ENCODE data around the gene HIRA. TPM values are rescaled to one million over a fixed set of nuclear protein-coding genes. Genes with fewer than 3 reads are reported as not detected.
"Not testable (repeated sequence)": the region's sequence is repeated elsewhere in the genome, so short reads cannot be mapped to it uniquely, and the experiment has no call there.

The HIRA gene
- total RNA-seq, 1 donor, result 27.2 TPM

DNA sequence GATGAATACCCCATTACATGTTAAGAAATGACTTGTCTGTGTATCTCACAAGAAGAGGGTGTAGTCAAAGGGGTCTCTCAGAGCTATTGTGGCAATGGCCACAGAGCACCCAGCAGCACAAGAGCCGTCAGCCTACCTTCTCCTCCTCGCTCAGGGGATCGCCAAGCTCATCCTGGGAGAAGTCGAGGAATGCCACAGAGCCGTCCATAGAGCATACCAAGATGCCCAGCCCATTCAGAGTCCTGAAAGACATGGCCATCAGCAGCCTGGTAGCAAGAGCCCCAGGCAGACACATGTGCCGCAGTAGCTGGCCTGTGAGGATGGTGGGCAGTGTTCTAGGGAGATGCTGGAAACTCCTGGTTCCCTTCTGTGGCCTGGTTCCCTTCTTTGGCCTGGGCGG is 44.0 kb downstream of the HIRA start:
- DNase-seq (ENCODE audit: low read depth in 2 of 3, low spot score in 2 of 3), result no peak

DNA sequence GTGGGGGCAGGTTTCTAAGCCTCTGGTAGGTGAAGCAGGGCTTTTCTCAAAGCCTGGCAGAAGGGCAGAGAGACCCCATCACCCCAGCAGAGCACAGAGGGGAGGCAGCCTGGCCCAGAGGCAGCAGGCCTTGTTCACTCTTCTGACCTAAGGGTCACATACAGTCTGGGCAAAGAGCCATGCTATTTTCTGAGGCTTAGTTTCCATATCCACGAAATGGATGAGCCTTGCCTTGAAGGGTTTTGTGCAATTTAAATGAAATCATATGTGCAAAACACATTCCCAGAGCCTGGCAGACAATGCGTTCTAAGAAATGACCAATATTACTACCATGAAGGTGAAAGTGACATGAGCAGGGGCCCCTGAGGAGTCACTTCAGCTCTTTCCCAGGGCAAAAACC is 44.5 kb downstream of the HIRA start:
- DNase-seq (ENCODE audit: low read depth in 2 of 3, low spot score in 2 of 3), result no peak

GRCh38 chr22:19386248-19386647 is 45.3 kb downstream of the HIRA start:
- DNase-seq (ENCODE audit: low read depth in 2 of 3, low spot score in 2 of 3), result no peak

- no peak for DNase-seq (ENCODE audit: low read depth in 2 of 3, low spot score in 2 of 3)
Measured at GRCh38 chr22:19385221-19385906, 46.2 kb downstream of the HIRA start.

- DNase-seq (ENCODE audit: low read depth in 2 of 3, low spot score in 2 of 3), result no peak
Measured at GRCh38 chr22:19383292-19383691, 48.2 kb downstream of the HIRA start.

GRCh38 chr22:19382240-19382639 is 49.3 kb downstream of the HIRA start:
- no peak for DNase-seq (ENCODE audit: low read depth in 2 of 3, low spot score in 2 of 3)

DNA sequence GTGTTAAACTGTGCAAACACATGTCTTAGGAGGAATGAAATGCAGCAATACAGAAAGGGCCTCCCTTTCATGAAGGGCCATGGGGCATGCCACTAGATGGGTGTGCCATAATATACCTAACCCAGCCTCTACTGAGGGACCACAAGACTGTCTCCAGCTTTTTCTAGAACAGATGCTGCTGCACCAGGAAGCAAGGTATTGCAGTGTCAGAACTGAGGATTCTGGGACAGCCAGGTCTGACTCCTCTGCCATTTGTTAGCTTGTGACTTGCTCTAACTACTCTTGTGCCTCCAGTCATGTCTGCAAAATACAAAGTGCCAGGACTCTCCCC is 53.2 kb downstream of the HIRA start:
- no peak for DNase-seq (ENCODE audit: low read depth in 2 of 3, low spot score in 2 of 3)

DNA sequence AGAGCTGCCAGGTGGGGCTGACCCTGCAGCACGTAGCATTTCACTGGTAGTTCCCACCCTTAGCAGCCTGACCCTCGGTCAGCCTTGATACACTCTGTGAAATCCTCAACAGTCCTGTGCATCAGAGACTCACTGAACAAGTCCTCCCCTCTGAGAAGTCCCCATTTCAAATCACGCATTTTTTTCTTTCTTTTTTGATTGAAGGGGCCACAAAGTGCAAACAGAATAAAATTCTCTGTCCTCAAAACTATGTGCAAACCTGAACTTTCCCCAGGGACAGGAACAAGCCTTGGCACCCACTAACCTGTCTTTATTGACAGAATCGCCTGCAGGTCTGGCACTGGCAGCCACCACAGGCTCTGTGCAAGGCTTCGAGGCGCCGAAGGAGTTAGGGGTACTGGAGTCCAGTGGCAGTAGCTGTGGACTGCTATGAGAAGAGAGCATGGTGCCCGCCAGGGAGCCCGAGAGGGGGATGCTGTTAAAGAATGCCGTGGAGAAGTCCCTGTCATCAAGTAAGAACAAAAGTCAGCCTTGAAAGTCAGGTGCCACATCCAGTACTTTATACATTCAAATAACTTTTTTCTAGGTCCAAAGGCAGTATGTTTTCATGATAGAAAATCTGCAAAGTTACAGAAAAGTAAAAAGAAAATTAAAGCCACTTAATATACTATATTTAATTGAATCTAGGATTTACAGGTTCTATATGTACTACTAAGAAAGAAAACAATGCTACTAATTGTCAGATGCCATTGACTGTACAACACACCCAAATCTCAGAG is 53.8 kb downstream of the HIRA start:
- DNase-seq (ENCODE audit: low read depth in 2 of 3, low spot score in 2 of 3), result no peak

DNA sequence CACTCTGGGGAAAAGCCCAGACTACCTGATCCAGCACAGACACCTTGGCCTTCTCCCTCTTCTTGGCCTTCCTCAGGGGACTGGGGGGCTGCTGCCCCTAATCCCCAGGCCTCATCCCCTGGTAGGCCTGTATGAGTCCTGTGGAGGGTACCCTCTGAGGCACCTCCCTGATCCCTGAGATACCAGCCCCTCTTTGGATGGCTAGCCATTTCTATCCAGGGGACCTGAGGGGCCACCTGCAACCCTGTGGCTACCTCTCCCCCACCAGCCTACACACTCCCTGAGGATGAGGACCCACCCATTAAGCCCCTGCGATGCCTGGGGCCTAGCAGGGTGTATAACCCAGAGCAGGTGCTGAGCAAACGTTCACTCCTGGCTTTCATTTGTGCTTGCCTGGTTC is 54.6 kb downstream of the HIRA start:
- no peak for DNase-seq (ENCODE audit: low read depth in 2 of 3, low spot score in 2 of 3)

GRCh38 chr22:19376247-19376646 is 55.3 kb downstream of the HIRA start:
- DNase-seq (ENCODE audit: low read depth in 2 of 3, low spot score in 2 of 3), result no peak

DNA sequence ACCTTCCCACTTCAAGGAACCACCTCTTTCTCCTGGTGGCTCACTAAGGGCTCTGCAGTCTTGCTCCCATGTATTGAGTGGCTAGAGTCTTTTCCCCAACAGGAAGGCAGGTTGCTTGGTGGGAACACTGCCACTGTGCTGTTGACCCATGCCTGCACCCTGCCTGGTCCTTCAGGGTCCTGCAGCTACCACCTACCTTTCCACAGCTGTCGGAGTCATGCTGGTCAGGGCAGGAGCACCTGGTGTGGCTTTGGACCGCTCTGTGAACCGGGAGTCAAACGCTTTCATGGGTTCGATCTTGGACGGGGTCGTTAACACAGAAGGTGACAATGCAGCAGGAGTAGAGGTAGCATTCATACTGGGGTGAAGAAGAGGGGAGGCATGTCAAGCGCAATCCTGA is 56.1 kb downstream of the HIRA start:
- DNase-seq (ENCODE audit: low read depth in 2 of 3, low spot score in 2 of 3), result no peak

- no peak for DNase-seq (ENCODE audit: low read depth in 2 of 3, low spot score in 2 of 3)
Measured at GRCh38 chr22:19374410-19374809, 57.1 kb downstream of the HIRA start.

DNA sequence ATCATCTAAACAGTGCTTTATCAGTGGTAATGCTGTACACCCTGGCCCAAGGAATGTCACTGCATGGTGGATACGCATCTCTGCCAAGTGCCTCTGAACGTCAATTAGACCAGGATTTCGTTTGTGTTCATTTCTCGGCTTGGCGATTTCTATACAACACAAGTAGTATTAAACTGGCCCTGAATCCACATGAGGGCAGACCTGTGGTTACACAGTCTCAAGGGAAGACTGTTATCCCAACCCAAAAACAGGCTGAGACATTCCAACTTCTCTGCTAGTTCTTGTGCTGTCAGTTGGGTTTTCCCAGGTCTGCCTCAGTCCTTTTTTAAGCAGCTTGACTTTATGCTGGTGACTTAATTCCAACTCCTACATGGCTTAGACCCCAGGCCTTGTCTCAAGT is 58.1 kb downstream of the HIRA start:
- no peak for DNase-seq (ENCODE audit: low read depth in 2 of 3, low spot score in 2 of 3)

GRCh38 chr22:19371893-19372292 is 59.6 kb downstream of the HIRA start:
- DNase-seq (ENCODE audit: low read depth in 2 of 3, low spot score in 2 of 3), result no peak

DNA sequence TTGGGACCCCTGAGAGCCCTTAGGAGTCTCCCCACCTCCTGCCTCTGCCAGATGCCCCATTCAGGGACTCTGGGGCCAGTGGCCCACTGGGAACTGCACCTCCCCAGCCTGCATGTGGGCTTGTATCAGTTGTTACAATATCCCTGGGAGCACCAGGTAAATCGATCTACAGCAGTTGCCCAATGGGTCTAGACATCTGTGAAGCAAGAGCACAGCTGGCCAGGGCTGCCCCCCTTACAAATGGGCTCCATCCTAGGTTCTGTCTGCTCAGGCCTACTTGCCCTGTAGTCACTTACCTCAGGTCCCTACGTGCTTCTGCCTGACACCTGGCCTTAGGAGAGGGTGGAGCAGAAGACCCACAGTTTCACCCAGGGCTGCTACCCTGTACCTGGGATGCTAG is 62.7 kb downstream of the HIRA start:
- no peak for DNase-seq (ENCODE audit: low read depth in 2 of 3, low spot score in 2 of 3)

- DNase-seq (ENCODE audit: low read depth in 2 of 3, low spot score in 2 of 3), result no peak
Measured at GRCh38 chr22:19367763-19368367, 63.7 kb downstream of the HIRA start.

- not testable (repeated sequence) for DNase-seq (ENCODE audit: low read depth in 2 of 3, low spot score in 2 of 3)
Measured at GRCh38 chr22:19363541-19363940, 68.0 kb downstream of the HIRA start.

DNA sequence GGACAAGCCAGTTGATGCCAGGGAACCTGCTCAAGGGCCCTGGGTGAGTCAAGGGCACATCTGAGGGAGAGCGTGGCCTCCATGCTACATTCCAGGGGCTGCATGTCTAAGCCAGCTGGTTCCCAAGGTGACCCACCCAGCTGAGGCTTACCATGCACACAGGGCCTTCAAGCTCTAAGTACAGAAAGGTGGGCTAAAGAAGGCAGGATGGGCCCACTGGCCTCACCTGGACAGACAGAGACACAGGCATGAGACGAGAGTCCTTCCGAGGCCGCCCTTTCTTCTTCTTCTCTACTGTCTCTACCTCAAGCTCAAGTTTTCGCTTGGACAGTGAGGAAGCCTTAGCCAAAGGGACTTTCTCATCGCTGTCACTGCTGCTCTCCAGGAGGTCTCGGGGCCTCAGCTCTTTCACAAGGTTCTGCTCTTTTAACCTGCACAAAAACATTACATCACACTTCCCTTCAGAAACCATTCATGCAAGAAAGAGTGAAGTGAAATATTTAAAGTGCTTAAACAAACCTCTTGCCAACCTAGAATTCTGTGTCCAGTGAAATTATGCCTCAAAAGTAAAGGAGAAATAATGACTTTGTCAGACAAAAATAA is 69.9 kb downstream of the HIRA start:
- peak in 1 of 3 donors; percentile 3 for DNase-seq (ENCODE audit: low read depth in 2 of 3, low spot score in 2 of 3)

- no peak for DNase-seq (ENCODE audit: low read depth in 2 of 3, low spot score in 2 of 3)
Measured at GRCh38 chr22:19360862-19361261, 70.7 kb downstream of the HIRA start.

DNA sequence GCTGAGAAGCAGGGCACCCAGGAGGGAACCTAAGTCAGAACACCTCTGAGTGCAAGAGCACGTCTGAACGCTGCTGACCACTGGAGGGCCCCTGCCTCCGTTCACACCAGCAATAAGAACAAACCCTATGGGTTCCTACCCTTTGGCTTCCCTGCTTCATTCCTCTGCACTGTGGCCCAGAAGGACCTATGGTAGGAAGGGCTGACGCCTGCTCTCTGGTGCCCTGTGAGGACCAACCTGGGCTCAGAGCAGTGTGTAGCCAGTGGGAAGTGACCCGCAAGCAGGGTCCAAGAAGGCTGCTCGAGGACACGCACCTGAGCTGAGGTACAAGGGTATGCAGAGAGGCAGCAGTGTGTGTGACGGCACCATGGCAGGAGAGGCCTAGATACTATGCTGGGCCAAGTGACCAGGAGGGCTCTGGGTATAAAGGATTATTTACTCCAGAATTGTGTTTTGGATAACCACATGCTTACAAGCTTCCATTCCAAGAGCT is 71.2 kb downstream of the HIRA start:
- no peak for DNase-seq (ENCODE audit: low read depth in 2 of 3, low spot score in 2 of 3)

DNA sequence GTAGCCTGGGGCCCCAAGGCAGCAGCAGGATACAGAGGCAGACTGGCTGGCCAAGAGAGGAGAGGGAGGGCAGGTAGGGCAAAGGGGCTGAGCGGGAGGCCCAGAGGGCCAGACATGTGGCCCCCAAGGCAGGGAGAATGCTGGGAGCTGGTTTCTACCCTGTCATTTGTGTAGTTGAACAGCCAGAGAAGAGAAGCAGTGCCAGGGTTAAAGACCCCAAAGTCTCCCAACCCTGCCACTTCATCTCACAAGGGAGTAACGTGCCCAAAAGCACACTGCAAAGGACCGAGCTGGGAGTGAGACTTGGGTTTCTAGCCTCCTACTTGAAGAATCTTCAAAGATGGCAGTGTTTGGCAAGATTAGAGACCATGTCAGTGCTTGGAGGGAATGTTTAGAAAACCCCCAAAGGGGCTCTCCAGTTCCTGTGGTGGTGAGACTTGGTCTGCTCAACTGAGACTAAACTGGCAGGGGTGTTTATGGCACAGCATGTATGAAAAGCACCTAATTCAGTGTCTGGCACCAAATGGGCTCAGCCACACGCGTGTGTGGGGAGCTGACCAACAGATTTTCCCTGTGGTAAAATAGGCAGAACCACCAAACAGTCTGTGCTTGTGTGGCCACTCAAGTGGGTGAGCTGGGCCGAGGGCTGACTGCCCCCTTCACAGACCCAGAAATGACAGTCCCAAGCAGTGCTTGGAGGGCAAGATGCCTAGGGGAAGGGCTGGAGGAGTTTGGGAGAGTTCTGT is 71.8 kb downstream of the HIRA start:
- no peak for DNase-seq (ENCODE audit: low read depth in 2 of 3, low spot score in 2 of 3)

Measured in hematopoietic multipotent progenitor cell (in vitro differentiated cells).